ENCODE results near the gene IQGAP1.

DNA sequence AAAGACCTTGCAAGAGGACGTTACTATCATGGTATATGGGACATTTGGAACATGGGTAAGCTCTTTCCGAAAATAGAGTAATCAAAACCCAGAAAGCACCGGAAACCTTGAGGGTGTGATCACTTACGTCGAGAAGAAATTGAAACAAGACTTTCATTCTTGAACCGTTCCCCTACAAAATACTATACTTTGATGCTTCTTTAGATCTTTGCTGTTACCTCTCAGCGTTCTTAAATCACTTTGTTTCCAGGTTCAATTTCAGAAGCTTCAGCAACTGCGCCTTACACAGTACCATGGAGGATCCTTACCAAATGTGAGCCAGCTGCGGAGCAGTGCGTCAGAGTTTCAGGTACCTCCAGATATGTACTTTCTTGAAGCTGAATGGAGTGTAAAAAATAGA is 151.7 kb downstream of the IQGAP1 start:
- no peak for TF ChIP-seq POLR2AphosphoS5 (IDR thresholded peaks at IDR 0.05; ENCODE audit: low read depth, low read length)
- TF ChIP-seq POLR2A (IDR thresholded peaks at IDR 0.05; ENCODE audit: low read depth, low read length): no peak

Measured in GM12891 (cell line).